Dendritic cell treated with granulocyte-macrophage colony-stimulating factor and Interleukin-4, amounts not matched to agents 40 ng/mL and 50 ng/mL, for 4 days (primary cell): Measurements from ENCODE around the gene HCRTR2.
"Not testable (repeated sequence)": the region's sequence is repeated elsewhere in the genome, so short reads cannot be mapped to it uniquely, and the experiment has no call there.

Source experiments
- H3K27ac Mint-ChIP-seq: one replicate; pipeline ENCODE4 v1.8.0; 2022; ENCODE audit warnings: mild to moderate bottlenecking, mixed read lengths
- H3K27me3 Mint-ChIP-seq: one replicate; pipeline ENCODE4 v1.8.0; 2022; ENCODE audit warnings: mild to moderate bottlenecking, mixed read lengths
- H3K36me3 Mint-ChIP-seq: one replicate; pipeline ENCODE4 v1.8.0; 2022; ENCODE audit warnings: low read depth, mixed read lengths
- H3K4me1 Mint-ChIP-seq: one replicate; pipeline ENCODE4 v1.8.0; 2022; ENCODE audit warnings: low read depth, mixed read lengths
- H3K4me3 Mint-ChIP-seq: one replicate; pipeline ENCODE4 v1.8.0; 2022; ENCODE audit warnings: mild to moderate bottlenecking, moderate library complexity, mixed read lengths
- H3K9me3 Mint-ChIP-seq: one replicate; pipeline ENCODE4 v1.8.0; 2022; ENCODE audit warnings: mixed read lengths
- intact Hi-C: fragments of 100-400 bp; cut with micrococcal nuclease; formaldehyde crosslinking; loops from one replicate; pipeline ENCODE4 v1.15.0; 2022

Gene HCRTR2

DNA sequence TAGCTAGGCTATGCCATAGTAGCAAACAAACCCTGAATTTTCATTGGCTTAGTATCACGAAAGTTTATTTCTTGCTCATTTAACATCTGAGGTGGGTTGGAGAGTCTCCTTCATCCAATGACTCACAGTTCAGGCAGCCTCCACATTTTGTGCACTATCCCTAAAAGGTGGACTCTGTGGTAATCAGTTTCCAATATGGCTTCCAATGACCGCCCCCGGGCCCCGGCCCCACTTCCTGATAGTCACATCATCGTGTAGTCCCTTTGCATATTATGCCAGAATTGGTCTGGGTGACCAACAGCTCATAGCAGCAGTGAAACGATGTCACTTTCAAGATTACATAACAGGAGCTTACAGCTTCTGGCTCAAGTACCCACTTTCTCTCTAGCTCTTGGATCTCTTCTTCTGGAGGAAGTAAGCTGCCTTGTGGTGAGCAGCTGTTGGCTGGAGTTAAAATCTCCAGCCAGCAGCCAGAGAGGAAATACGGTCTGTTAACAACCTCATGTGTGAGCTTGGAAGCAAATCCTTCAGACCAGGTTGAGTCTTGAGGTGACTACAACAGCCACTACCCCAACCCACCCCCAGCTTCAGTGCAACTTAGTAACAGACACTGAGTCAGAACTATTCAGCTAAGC is 7.8 kb downstream of the HCRTR2 start:
- intact Hi-C loops = no loop called here

DNA sequence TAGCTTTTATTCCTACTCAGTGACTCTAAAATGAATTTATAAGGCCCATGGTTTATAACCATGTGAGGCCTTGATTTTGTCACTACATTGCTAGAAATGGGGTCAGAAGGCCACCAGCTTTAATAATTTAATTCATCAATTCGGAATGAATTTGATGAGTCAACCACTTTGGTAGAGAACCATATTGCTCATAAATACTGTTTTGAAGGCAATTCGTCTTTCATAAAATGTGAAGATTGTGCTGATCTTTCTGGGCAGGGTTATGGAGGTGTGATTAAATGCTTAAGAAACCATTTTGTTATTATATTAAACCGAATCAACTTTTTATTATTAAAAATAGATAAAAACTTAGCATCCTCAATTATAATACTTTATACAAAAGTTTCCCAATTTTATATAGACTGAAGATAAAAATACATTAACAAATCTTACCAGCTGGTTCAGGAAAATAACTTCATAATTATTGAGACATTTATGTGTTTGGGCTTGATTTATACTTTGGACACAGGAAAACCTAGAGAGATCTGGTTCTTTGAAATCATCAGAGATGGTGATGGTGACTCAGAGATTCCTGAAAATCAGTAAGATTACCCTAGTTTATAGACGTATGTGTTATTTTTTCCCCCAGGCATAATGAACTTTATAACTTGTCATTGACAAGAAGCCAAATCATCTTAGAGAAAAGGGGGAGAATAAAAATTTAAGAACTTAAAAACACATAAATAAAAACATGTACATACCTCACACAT is 10.6 kb downstream of the HCRTR2 start:
- H3K27me3 Mint-ChIP-seq = no peaks in the 10 kb centered on the region
- H3K36me3 Mint-ChIP-seq = no peaks in the 10 kb centered on the region
- H3K4me3 Mint-ChIP-seq = no peak overlapping the region
- H3K9me3 Mint-ChIP-seq = no peaks in the 10 kb centered on the region
- intact Hi-C loops = no loop called here
- H3K4me1 Mint-ChIP-seq = no peaks in the 10 kb centered on the region
- no peak overlapping the region for H3K27ac Mint-ChIP-seq

More for the DNA sequence above, 7.8 kb downstream of the HCRTR2 start:
- no peaks in the 10 kb centered on the region for H3K9me3 Mint-ChIP-seq
- no peak overlapping the region for H3K4me3 Mint-ChIP-seq
- H3K4me1 Mint-ChIP-seq = no peaks in the 10 kb centered on the region
- no peak overlapping the region for H3K27ac Mint-ChIP-seq
- no peaks in the 10 kb centered on the region for H3K36me3 Mint-ChIP-seq
- H3K27me3 Mint-ChIP-seq = no peaks in the 10 kb centered on the region

DNA sequence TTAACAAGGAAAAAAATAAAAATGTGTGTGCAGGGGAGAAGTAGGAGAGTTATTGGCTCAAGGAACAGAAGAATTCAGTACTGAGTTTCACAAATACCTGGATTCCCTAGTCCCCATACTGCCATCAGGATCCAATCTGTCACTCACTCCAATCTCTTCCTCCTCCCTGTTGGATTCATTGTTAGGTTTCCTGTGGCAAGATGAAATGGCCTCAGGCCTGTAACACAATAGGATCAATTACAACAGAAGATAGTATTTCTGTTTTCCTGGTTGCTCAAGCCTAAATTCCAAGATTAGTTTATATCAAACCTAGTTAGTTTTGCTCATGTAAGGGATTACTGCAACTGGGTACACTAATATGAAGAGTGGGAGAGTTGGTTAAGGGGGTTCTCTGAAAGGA is 24.4 kb downstream of the HCRTR2 start:
- no peak overlapping the region for H3K27ac Mint-ChIP-seq
- H3K4me3 Mint-ChIP-seq = no peak overlapping the region
- intact Hi-C loops = no loop called here
- H3K36me3 Mint-ChIP-seq = no peaks in the 10 kb centered on the region
- no peaks in the 10 kb centered on the region for H3K9me3 Mint-ChIP-seq
- H3K27me3 Mint-ChIP-seq = no peaks in the 10 kb centered on the region
- H3K4me1 Mint-ChIP-seq = no peaks in the 10 kb centered on the region

DNA sequence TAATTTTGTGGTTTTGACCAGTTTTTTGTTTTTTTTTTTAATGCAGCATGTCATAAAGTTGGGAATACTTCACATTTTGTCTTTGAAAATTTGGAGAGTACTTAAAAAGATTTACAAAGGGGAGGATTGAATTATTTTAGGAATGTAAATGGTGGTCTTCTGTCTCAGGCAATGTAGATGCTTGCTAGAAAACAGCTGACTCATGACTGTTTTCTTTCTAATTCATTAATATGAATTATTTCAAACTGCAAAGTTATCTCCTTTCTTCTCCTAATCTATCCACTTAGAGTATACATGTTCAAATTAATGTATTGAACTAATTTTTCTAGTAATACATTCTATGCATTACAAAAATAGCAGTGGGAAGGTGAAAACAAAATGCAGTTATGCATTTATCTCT is 24.9 kb downstream of the HCRTR2 start:
- intact Hi-C loops = no loop called here
- Mint-ChIP-seq H3K9me3 (no peaks in the 10 kb centered on the region), H3K36me3 (no peaks in the 10 kb centered on the region), H3K27me3 (no peaks in the 10 kb centered on the region), H3K4me1 (no peaks in the 10 kb centered on the region), H3K4me3 (no peak overlapping the region), H3K27ac (no peak overlapping the region)

DNA sequence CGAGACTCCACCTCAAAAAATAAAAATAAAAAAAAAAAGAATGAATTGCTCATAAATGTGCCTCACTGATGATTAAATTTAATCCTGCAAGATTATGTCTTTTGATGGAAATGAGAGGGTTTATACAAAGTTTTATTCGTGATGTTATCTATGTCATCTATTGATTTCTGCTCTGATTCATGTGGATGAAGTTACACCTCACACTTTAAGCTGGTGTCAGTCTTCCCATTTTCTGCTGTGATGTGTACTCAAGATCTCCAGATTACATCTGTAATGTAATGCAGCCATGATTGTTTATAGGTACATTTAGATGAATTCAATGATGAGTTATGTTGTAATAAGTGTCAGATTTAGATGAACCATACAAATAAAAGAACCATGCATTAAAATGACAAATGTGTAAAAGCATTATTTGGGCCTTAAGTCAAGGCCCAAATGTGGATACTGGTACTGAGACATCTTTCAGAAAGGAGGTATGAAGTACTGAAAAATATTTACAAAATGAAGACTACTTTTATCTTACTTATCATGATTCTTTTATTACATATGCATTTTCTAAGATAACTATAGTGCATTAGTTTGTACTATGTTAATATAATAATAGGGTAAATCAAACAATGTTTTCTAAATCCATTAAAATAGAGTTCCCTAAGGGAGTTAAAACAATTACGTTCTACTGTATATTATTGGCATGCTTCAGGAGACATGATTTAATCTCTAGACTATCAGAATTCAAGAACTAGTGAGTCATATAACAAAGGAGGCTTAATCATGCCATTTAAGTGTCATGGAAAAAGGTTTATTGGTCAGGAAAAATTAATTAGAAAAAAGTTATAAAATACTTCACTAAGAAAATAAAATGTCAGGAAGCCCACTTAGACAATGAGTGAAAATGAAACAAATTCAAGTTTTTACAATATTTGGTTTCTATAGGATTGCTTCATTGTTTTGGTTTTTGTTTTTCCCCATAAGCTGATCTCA is 34.5 kb downstream of the HCRTR2 start:
- H3K4me3 Mint-ChIP-seq = no peak overlapping the region
- H3K27me3 Mint-ChIP-seq = no peaks in the 10 kb centered on the region
- intact Hi-C loops = no loop called here
- H3K9me3 Mint-ChIP-seq = peaks cover 9% of the 10 kb centered on the region
- no peak overlapping the region for H3K27ac Mint-ChIP-seq
- H3K4me1 Mint-ChIP-seq = no peaks in the 10 kb centered on the region
- no peaks in the 10 kb centered on the region for H3K36me3 Mint-ChIP-seq

DNA sequence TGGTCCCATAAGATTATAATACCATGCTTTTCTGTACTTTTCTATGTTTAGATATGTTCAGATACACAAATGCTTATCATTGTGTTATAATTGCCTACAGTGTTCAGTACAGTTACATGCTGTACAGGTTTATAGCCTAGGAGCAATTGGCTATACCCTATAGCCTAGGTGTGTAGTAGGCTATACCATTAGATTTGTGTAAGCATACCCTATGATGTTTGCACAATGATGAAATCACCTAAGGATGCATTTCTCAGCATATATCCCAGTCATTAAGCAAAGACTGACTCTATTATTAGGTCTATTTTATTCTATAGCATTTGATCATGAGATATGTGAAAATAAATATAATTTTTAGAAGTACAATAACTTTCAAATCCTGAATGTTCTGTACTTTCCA is 36.6 kb downstream of the HCRTR2 start:
- Mint-ChIP-seq H3K36me3 (no peaks in the 10 kb centered on the region), H3K4me1 (no peaks in the 10 kb centered on the region), H3K27ac (no peak overlapping the region), H3K9me3 (peaks cover 19% of the 10 kb centered on the region), H3K27me3 (no peaks in the 10 kb centered on the region), H3K4me3 (no peak overlapping the region)
- intact Hi-C loops = no loop called here

DNA sequence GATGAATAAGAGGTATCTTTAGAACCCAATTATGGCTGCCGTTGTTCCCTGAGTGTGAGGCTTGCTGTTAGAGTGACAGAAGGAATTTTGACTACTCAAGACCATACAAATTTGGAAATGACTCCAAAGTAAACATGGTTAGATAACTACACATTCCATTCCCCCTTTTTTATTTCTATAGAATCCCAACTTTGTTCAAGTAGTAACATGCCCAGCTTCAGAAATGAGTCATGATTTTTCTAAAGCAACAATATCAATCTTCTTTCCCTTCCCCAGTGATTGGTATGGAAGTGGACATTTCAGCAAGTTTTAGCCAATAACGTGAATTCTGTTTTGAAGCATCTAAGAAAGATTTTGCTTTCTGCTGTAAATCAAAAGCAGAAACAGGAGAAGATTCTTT is 37.8 kb downstream of the HCRTR2 start:
- no peaks in the 10 kb centered on the region for H3K27me3 Mint-ChIP-seq
- no peak overlapping the region for H3K4me3 Mint-ChIP-seq
- intact Hi-C loops = no loop called here
- H3K36me3 Mint-ChIP-seq = no peaks in the 10 kb centered on the region
- H3K27ac Mint-ChIP-seq = no peak overlapping the region
- H3K9me3 Mint-ChIP-seq = peaks cover 19% of the 10 kb centered on the region
- H3K4me1 Mint-ChIP-seq = no peaks in the 10 kb centered on the region

DNA sequence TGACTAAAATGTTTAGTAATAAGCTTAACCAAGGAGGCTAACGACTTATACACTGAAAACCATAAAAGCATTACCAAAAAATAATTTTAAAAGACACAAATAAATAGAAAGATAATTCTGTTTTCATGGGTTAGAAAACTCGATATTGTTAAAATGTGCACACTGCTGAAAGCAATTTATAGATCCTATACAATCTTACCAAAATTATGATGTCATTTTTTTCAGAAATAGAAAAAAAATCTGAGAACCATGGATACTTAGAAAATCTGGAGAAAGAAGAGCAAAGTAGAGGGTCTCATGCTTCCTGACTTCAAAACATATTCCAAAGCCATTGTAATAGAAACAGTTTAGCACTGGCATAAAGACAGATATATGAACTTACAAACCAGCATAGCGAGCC is 46.6 kb downstream of the HCRTR2 start:
- H3K4me3 Mint-ChIP-seq = no peak overlapping the region
- no peaks in the 10 kb centered on the region for H3K4me1 Mint-ChIP-seq
- H3K27ac Mint-ChIP-seq = no peak overlapping the region
- H3K27me3 Mint-ChIP-seq = no peaks in the 10 kb centered on the region
- intact Hi-C loops = no loop called here
- peaks cover 5% of the 10 kb centered on the region for H3K9me3 Mint-ChIP-seq
- H3K36me3 Mint-ChIP-seq = no peaks in the 10 kb centered on the region

DNA sequence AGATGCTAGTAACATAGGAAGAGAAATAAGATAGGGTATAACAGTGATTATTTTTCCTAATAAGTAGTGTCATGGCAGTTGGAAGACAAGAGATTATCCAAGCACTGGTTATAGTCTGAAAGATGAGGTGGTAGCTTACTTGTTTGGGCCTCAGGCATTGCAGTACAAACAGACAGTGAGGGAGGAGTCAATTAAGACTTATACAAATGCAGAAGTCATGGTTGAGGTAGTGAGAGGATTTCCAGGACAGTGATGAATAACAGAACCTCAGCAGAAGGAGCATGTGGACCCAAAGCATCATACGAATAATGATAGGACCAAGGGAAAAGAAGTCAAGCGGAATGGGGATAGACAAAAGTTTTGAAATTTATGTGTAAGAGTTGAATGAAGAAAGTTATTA is 53.5 kb downstream of the HCRTR2 start:
- no peaks in the 10 kb centered on the region for H3K4me1 Mint-ChIP-seq
- H3K9me3 Mint-ChIP-seq = no peaks in the 10 kb centered on the region
- H3K27me3 Mint-ChIP-seq = no peaks in the 10 kb centered on the region
- H3K36me3 Mint-ChIP-seq = no peaks in the 10 kb centered on the region
- no peak overlapping the region for H3K4me3 Mint-ChIP-seq
- intact Hi-C loops = no loop called here
- no peak overlapping the region for H3K27ac Mint-ChIP-seq

DNA sequence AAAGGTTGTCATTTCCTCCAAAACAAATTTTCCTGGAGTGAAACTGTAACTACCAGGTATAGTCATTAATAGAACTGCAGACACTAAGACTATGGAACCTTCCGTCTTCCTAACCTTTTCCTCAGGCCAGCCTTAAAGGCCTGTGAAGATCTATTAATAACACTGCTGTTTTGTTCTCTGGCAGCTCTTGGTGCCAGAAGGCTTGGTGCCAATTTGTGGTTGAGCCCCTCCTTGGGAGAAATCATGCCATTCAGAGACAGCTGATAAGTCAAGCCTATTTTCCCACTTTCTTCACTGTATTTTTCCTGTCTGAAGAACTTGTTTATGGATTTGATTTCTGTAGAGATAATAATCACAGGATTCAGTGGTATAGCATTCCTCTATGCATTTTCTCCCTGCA is 64.8 kb downstream of the HCRTR2 start:
- H3K4me3 Mint-ChIP-seq = no peak overlapping the region
- no peaks in the 10 kb centered on the region for H3K36me3 Mint-ChIP-seq
- H3K9me3 Mint-ChIP-seq = no peaks in the 10 kb centered on the region
- no peak overlapping the region for H3K27ac Mint-ChIP-seq
- intact Hi-C loops = no loop called here
- H3K27me3 Mint-ChIP-seq = no peaks in the 10 kb centered on the region
- H3K4me1 Mint-ChIP-seq = no peaks in the 10 kb centered on the region

DNA sequence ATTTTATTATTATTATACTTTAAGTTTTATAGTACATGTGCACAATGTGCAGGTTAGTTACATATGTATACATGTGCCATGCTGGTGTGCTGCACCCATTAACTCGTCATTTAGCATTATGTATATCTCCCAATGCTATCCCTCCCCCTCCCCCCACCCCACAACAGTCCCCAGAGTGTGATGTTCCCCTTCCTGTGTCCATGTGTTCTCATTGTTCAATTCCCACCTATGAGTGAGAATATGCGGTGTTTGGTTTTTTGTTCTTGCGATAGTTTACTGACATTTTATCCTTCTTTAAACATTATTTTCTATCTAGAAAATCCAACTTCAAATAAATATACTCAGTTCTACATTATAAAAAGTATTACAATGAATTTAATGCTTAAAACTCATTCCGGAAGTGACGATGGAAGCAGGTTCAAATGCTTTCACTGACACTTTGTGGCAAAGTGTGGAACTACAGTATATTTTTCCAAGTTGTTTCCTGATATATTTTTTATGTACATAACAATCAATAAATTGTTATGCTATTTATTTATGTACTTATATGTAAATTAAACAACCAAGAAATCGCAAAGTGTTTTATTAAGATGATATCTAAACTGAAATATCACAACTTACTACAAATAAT is 66.8 kb downstream of the HCRTR2 start:
- intact Hi-C loops = loop anchor here (5.0 kb wide), 2 partner anchors 524 to 1264 kb away; no protein-coding TSS in a partner anchor
- not testable (repeated sequence) for H3K4me3 Mint-ChIP-seq, H3K36me3 Mint-ChIP-seq, H3K4me1 Mint-ChIP-seq, H3K9me3 Mint-ChIP-seq, H3K27ac Mint-ChIP-seq, H3K27me3 Mint-ChIP-seq

DNA sequence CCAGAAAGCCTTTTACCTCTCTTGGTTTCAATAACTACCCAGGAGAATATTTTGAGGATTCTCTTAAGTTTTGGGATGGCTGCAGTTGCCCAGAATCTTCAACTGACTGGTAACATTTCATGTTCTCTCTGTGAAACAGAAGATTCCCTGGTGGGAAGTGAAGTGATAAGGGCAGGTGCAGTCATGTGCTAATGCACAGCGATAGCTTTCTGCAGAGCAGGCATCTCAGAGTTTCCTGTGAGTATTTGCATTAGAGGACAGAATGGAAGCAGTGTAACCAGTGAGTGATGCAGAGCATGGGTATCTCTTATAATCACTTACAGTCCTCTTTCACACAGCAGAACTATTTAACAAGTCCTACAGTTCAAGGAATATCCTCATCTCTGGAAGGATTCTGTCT is 76.1 kb downstream of the HCRTR2 start:
- no peaks in the 10 kb centered on the region for H3K36me3 Mint-ChIP-seq
- no peaks in the 10 kb centered on the region for H3K9me3 Mint-ChIP-seq
- H3K4me1 Mint-ChIP-seq = no peaks in the 10 kb centered on the region
- intact Hi-C loops = no loop called here
- H3K27ac Mint-ChIP-seq = no peak overlapping the region
- no peak overlapping the region for H3K4me3 Mint-ChIP-seq
- no peaks in the 10 kb centered on the region for H3K27me3 Mint-ChIP-seq

DNA sequence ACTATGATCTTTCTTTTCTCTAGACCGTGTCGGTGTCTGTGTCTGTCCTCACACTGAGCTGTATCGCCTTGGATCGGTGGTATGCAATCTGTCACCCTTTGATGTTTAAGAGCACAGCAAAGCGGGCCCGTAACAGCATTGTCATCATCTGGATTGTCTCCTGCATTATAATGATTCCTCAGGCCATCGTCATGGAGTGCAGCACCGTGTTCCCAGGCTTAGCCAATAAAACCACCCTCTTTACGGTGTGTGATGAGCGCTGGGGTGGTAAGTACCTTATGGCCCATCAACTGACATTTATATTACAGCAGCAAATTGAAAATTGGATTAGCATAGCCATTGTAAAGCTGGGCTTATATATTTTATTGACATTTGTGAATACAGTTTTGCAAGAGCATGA is 80.8 kb downstream of the HCRTR2 start:
- H3K4me1 Mint-ChIP-seq = no peaks in the 10 kb centered on the region
- H3K27ac Mint-ChIP-seq = no peak overlapping the region
- H3K9me3 Mint-ChIP-seq = no peaks in the 10 kb centered on the region
- intact Hi-C loops = no loop called here
- H3K27me3 Mint-ChIP-seq = no peaks in the 10 kb centered on the region
- no peaks in the 10 kb centered on the region for H3K36me3 Mint-ChIP-seq
- H3K4me3 Mint-ChIP-seq = no peak overlapping the region

DNA sequence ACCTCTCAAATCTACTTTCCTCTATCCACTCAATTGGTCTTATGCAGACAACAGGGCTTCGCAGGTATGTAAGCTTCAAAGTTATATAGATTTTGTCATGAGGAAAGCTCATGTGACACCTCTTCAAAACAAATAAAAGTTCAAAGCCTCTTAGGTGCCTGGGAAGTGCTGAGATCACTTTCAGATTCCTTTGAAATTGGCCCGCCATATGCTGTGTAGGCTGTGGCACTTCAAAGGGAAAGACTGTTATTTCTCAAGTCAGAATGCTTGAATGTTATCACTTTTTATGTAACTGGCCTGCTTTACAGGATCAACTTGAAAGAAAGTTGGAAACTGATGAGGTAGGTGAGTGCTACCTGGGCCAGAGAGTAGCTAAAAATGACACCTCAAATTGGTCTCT is 85.9 kb downstream of the HCRTR2 start:
- intact Hi-C loops = no loop called here

More for the DNA sequence above, 85.9 kb downstream of the HCRTR2 start:
- Mint-ChIP-seq H3K36me3 (no peaks in the 10 kb centered on the region), H3K4me1 (no peaks in the 10 kb centered on the region), H3K4me3 (no peak overlapping the region), H3K9me3 (no peaks in the 10 kb centered on the region), H3K27ac (no peak overlapping the region), H3K27me3 (no peaks in the 10 kb centered on the region)
